Suprapubic skin (tissue), 4 donors: ENCODE results near the gene KLHL8. TPM values are rescaled to one million over a fixed set of nuclear protein-coding genes. Genes with fewer than 3 reads are reported as not detected.

Source experiments
- DNase-seq, 2 donors: peaks; one replicate each; pipeline ENCODE4 v3.0.0-alpha.2; 2019; ENCODE audit warnings: low spot score in 2 of 2
- H3K27ac ChIP-seq: fragments of 200-600 bp; sonication (generic); one replicate; pipeline ENCODE4 v1.5.1; 2019
- H3K27me3 ChIP-seq: fragments of 200-600 bp; sonication (generic); one replicate; pipeline ENCODE4 v1.5.1; 2019
- H3K36me3 ChIP-seq: fragments of 200-600 bp; sonication (generic); one replicate; pipeline ENCODE4 v1.5.1; 2019
- H3K4me1 ChIP-seq: fragments of 200-600 bp; sonication (generic); one replicate; pipeline ENCODE4 v1.5.1; 2019
- H3K4me3 ChIP-seq: fragments of 200-600 bp; sonication (generic); one replicate; pipeline ENCODE4 v1.5.1; 2019; ENCODE audit warnings: mild to moderate bottlenecking
- H3K9me3 ChIP-seq: fragments of 200-600 bp; sonication (generic); one replicate; pipeline ENCODE4 v1.5.1; 2019
- EP300 ChIP-seq: sonication (generic); formaldehyde crosslinking; IDR thresholded peaks from one replicate; pipeline ENCODE4 v1.6.1; 2017; ENCODE audit warnings: antibody characterized with exemption
- POLR2A ChIP-seq, 2 donors: fragments of 450-650 bp; IDR thresholded peaks; one replicate each; pipeline ENCODE4 v1.6.1; 2017; ENCODE audit warnings: antibody characterized with exemption in 2 of 2, mild to moderate bottlenecking in 2 of 2, moderate library complexity in 2 of 2
- POLR2AphosphoS5 ChIP-seq, 3 donors: sonication (generic); formaldehyde crosslinking; IDR thresholded peaks; one replicate each; pipeline ENCODE4 v1.6.1; 2017; ENCODE audit warnings: antibody characterized with exemption in 3 of 3
- whole genome bisulfite sequencing: methylation state at CpG from one replicate; pipeline ENCODE4 v1.1.5; 2018; 5-methylcytosine and 5-hydroxymethylcytosine counted together
- total RNA-seq, 4 donors: library from RNA; depleted of rRNA; stranded (reverse); fragments of >200 nt; gene quantifications; one replicate each; pipeline ENCODE4 v1.1.0, GENCODE V29; 2016
- TF ChIP-seq, protein P1 (sequence below), 2 donors: fragments of 200-600 bp in 1 of 2; fragments of 450-650 bp in 1 of 2; sonication (generic) in 1 of 2; IDR thresholded peaks; one replicate each; pipeline ENCODE4 v1.5.1; 2016 to 2019; ENCODE audit warnings: antibody characterized with exemption in 2 of 2, mild to moderate bottlenecking in 1 of 2, moderate library complexity in 1 of 2

Gene KLHL8
- total RNA-seq, 4 donors from 2014 or later, result 6.1 to 10.1 (median 7.2) TPM

DNA sequence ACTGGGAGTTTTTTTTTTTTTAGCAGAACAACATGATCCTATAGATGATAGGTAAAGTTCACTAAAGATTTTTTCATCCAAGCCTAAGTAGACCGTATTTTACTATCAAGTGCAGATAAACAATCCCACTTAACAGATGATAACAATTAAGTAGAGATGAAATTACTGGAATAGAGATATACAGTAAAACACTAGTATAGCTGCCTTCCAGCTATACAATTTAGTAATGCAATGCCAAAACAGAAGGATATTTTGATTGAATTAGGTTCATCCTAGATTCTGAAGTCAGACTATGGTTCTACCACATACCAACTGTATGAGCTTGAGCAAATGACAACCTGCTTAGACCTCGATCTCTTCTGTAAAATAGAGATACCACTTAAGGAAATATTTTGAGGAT, 24.3 kb downstream of the KLHL8 start:
- WGBS, result 89% methylated on average over 2 of the region's 2 CpGs
- TF ChIP-seq, protein P1, sequence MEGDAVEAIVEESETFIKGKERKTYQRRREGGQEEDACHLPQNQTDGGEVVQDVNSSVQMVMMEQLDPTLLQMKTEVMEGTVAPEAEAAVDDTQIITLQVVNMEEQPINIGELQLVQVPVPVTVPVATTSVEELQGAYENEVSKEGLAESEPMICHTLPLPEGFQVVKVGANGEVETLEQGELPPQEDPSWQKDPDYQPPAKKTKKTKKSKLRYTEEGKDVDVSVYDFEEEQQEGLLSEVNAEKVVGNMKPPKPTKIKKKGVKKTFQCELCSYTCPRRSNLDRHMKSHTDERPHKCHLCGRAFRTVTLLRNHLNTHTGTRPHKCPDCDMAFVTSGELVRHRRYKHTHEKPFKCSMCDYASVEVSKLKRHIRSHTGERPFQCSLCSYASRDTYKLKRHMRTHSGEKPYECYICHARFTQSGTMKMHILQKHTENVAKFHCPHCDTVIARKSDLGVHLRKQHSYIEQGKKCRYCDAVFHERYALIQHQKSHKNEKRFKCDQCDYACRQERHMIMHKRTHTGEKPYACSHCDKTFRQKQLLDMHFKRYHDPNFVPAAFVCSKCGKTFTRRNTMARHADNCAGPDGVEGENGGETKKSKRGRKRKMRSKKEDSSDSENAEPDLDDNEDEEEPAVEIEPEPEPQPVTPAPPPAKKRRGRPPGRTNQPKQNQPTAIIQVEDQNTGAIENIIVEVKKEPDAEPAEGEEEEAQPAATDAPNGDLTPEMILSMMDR (IDR thresholded peaks at IDR 0.05), result no peak
- TF ChIP-seq POLR2AphosphoS5 (IDR thresholded peaks at IDR 0.05), result no peak
- Histone ChIP-seq H3K27me3 (no peaks in the 10 kb centered on the region), H3K36me3 (no peaks in the 10 kb centered on the region), H3K27ac (no peak overlapping the region), H3K4me3 (no peak overlapping the region), H3K9me3 (no peaks in the 10 kb centered on the region), H3K4me1 (no peaks in the 10 kb centered on the region)
- no peak for DNase-seq

DNA sequence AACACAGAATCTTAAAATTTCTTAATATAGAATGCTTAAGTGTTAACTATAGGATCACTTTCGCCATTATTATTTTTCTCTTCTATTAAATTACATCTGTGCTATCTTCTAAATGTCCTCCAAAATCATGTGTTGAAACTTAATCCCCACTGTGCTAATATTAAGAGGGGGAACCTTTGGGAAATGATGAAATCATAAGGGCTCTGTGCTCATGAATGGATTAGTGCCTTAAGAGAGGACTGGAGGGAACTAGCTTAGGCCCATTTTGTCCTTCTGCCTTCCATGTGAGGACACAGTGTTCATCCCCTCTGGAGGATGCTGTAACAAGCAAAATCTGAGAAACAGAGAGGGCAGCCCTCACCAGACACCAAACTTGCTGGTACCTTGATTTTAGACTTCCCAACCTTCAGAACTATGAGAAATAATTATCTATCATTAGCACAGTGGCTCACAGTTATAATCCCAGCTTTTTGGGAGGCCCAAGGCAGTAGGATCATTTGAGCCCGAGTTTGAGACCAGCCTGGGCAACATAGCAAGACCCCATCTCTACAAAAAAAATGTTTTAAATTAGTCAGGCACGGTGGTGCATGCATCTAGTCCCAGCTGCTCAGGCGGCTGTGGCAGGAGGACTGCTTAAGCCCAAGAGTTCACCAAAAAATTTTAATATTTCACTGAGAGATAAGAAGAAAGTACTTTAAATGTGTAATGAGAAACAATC, 26.3 kb downstream of the KLHL8 start:
- Histone ChIP-seq H3K27ac (no peak overlapping the region), H3K36me3 (no peaks in the 10 kb centered on the region), H3K4me1 (no peaks in the 10 kb centered on the region), H3K9me3 (no peaks in the 10 kb centered on the region), H3K4me3 (no peak overlapping the region), H3K27me3 (no peaks in the 10 kb centered on the region)
- 88% methylated on average over 4 of the region's 4 CpGs for WGBS
- DNase-seq, result no peak
- TF ChIP-seq POLR2A (IDR thresholded peaks at IDR 0.05) (no peak), POLR2AphosphoS5 (IDR thresholded peaks at IDR 0.05) (no peak), EP300 (no peak)
- TF ChIP-seq, protein P1 (IDR thresholded peaks at IDR 0.05), result no peak

DNA sequence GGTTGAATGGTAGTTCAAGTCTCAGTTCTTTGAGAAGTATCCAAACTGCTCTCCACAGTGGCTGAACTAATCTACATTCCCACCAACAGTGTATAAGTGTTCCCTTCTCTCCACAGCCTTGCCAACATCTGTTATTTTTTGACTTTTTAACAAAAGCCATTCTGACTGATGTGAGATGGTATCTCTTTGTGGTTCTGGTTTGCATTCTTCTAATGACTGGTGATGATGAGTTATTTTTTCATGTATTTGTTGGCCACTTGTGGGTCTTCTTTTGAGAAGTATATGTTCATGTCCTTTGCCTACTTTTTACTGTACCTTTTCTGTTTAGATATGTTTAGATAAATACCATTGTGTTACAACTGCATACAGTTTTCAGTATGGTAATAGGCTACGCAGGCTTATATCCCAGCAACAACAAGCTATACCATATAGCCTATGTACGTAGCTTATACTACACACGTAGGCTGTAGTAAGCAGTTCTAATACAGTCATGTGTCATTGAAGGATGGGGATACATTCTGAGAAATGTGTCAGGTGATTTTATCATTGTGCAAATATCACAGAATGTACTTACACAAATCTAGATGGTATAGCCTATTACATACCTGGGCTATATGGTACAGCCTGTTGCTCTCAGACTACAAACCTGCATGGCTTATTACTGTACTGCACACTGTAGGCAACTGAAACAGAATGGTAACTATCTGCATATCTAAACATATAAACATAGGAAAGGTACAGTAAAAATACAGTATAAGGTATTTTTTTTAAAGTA, 28.1 kb downstream of the KLHL8 start:
- no peaks in the 10 kb centered on the region for H3K36me3 ChIP-seq
- H3K4me3 ChIP-seq, result no peak overlapping the region
- WGBS, result 98% methylated on average over 3 of the region's 3 CpGs
- H3K4me1 ChIP-seq, result no peaks in the 10 kb centered on the region
- no peak for TF ChIP-seq POLR2A (IDR thresholded peaks at IDR 0.05)
- no peak for TF ChIP-seq POLR2AphosphoS5 (IDR thresholded peaks at IDR 0.05)
- TF ChIP-seq, protein P1 (IDR thresholded peaks at IDR 0.05), result no peak
- no peak for DNase-seq
- H3K27me3 ChIP-seq, result no peaks in the 10 kb centered on the region
- H3K9me3 ChIP-seq, result no peaks in the 10 kb centered on the region
- no peak overlapping the region for H3K27ac ChIP-seq

DNA sequence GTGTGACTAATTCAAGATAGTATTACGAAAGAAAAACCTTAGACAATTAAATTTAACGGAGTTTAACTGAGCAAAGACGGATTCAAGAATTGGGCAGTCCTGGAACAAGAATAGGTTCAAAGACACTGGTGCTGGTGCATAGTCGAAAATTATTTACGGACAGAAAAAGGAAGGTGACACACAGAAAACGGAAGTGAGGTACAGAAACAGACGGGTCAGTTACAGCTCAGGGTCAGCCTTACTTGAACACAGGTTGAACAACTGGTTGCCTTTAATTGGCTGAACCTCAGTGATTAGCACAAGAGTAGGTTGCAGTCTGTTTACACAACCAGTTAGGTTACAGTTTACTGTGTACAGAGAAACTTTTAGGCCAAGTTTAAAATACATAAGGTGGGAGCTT, 31.5 kb downstream of the KLHL8 start:
- H3K36me3 ChIP-seq, result no peaks in the 10 kb centered on the region
- no peaks in the 10 kb centered on the region for H3K27me3 ChIP-seq
- TF ChIP-seq POLR2AphosphoS5 (IDR thresholded peaks at IDR 0.05) (no peak), POLR2A (IDR thresholded peaks at IDR 0.05) (no peak), EP300 (no peak)
- TF ChIP-seq, protein P1 (IDR thresholded peaks at IDR 0.05), result no peak
- no peak for DNase-seq
- no peaks in the 10 kb centered on the region for H3K9me3 ChIP-seq
- no peak overlapping the region for H3K27ac ChIP-seq
- 91% methylated on average over 7 of the region's 7 CpGs for WGBS
- H3K4me3 ChIP-seq, result no peak overlapping the region
- H3K4me1 ChIP-seq, result no peaks in the 10 kb centered on the region

DNA sequence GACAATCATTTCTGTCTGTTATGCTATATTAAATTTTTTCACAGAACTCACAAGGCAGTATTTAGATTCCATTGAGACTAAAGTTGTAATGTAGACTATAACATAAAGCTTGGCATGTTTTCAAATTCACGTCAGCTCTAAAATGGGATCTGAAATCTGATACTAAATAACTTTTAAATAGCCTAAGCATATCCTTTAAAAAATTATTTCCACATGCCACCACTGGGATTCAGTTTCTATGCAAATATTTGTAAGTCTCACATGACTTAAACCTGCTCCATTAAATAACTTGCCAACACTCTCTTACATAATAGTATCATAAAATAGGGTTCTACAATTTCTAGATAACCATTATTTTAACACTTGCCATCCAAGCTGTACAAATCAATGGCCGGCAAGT, 32.4 kb downstream of the KLHL8 start:
- Histone ChIP-seq H3K4me1 (no peaks in the 10 kb centered on the region), H3K27ac (no peak overlapping the region), H3K4me3 (no peak overlapping the region), H3K36me3 (no peaks in the 10 kb centered on the region), H3K27me3 (no peaks in the 10 kb centered on the region), H3K9me3 (no peaks in the 10 kb centered on the region)
- no peak for TF ChIP-seq POLR2A (IDR thresholded peaks at IDR 0.05)
- WGBS, result 53% methylated on average over 2 of the region's 2 CpGs
- DNase-seq, result no peak
